ENCODE measurements around the gene UPK3BL1.
"Not testable (repeated sequence)": the region's sequence is repeated elsewhere in the genome, so short reads cannot be mapped to it uniquely, and the experiment has no call there.

GRCh38 chr7:102610441-102610840 lies 32.1 kb downstream of the UPK3BL1 start:
- not testable (repeated sequence) for TF ChIP-seq CTCF, POLR2A (IDR thresholded peaks at IDR 0.05)

Measured in prostate gland (tissue), 2 donors.